ENCODE data around the gene GPR150. TPM values are rescaled to one million over a fixed set of nuclear protein-coding genes. Genes with fewer than 3 reads are reported as not detected.

The GPR150 gene
- total and polyA plus RNA-seq, 2 experiments from 2014 or later: 0.10 to 0.21 TPM

GRCh38 chr5:95599252-95599651 lies 20.6 kb upstream of the GPR150 start (continued):
- TF ChIP-seq CTCF (conservative IDR thresholded peaks at IDR 0.05; ENCODE audit: low read depth in 2 of 2): peak in 1 of 2 experiments; percentile 52; a peak in 2 of 4 replicates

- no peak overlapping the region for H3K4me3 Mint-ChIP-seq
- H3K4me3 ChIP-seq: no peak overlapping the region
- H3K4me2 ChIP-seq: no peak overlapping the region
- H2AFZ ChIP-seq: no peak overlapping the region
- no peaks in the 10 kb centered on the region for H3K36me3 ChIP-seq (ENCODE audit: insufficient read depth)
- no peaks in the 10 kb centered on the region for H3K9me3 Mint-ChIP-seq
- H3K4me1 Mint-ChIP-seq: no peaks in the 10 kb centered on the region
- no peaks in the 10 kb centered on the region for H3K4me1 ChIP-seq (ENCODE audit: insufficient read depth)
- no peak for DNase-seq (ENCODE audit: low spot score)
- H3F3A ChIP-seq (replicated peaks; ENCODE audit: low read depth): no peaks in the 10 kb centered on the region
- H3K36me3 Mint-ChIP-seq (ENCODE audit: low read depth): no peaks in the 10 kb centered on the region
- no peaks in the 10 kb centered on the region for H3K27me3 ChIP-seq (ENCODE audit: insufficient read depth)
- no peaks in the 10 kb centered on the region for H4K20me1 ChIP-seq (replicated peaks; ENCODE audit: insufficient read depth)
- no peaks in the 10 kb centered on the region for H3K9me2 ChIP-seq (ENCODE audit: insufficient read depth)
- ATAC-seq: no peak
- H3K27ac Mint-ChIP-seq: no peak overlapping the region
- no peaks in the 10 kb centered on the region for H3K27me3 Mint-ChIP-seq (ENCODE audit: insufficient read depth, low read depth, poor library complexity)
- TF ChIP-seq JUNB (IDR thresholded peaks at IDR 0.05; ENCODE audit: unreplicated experiment) (no peak), POLR2AphosphoS5 (IDR thresholded peaks at IDR 0.05; ENCODE audit: low read depth) (no peak), STAT1 (IDR thresholded peaks at IDR 0.05; ENCODE audit: unreplicated experiment) (no peak), CREB1 (CRISPR knock-in tag; IDR thresholded peaks at IDR 0.05; ENCODE audit: low read depth) (no peak), CTCF (conservative IDR thresholded peaks at IDR 0.05; ENCODE audit: low read depth in 2 of 2) (no peak), EZH2 (IDR thresholded peaks at IDR 0.05; ENCODE audit: low read depth, unreplicated experiment) (no peak), NANOG (IDR thresholded peaks at IDR 0.05; ENCODE audit: borderline replicate concordance) (no peak), EZH2phosphoT487 (IDR thresholded peaks at IDR 0.05; ENCODE audit: unreplicated experiment) (no peak), ZNF331 (CRISPR knock-in tag; IDR thresholded peaks at IDR 0.05; ENCODE audit: low read depth) (no peak)
- TF ChIP-seq, protein P1, sequence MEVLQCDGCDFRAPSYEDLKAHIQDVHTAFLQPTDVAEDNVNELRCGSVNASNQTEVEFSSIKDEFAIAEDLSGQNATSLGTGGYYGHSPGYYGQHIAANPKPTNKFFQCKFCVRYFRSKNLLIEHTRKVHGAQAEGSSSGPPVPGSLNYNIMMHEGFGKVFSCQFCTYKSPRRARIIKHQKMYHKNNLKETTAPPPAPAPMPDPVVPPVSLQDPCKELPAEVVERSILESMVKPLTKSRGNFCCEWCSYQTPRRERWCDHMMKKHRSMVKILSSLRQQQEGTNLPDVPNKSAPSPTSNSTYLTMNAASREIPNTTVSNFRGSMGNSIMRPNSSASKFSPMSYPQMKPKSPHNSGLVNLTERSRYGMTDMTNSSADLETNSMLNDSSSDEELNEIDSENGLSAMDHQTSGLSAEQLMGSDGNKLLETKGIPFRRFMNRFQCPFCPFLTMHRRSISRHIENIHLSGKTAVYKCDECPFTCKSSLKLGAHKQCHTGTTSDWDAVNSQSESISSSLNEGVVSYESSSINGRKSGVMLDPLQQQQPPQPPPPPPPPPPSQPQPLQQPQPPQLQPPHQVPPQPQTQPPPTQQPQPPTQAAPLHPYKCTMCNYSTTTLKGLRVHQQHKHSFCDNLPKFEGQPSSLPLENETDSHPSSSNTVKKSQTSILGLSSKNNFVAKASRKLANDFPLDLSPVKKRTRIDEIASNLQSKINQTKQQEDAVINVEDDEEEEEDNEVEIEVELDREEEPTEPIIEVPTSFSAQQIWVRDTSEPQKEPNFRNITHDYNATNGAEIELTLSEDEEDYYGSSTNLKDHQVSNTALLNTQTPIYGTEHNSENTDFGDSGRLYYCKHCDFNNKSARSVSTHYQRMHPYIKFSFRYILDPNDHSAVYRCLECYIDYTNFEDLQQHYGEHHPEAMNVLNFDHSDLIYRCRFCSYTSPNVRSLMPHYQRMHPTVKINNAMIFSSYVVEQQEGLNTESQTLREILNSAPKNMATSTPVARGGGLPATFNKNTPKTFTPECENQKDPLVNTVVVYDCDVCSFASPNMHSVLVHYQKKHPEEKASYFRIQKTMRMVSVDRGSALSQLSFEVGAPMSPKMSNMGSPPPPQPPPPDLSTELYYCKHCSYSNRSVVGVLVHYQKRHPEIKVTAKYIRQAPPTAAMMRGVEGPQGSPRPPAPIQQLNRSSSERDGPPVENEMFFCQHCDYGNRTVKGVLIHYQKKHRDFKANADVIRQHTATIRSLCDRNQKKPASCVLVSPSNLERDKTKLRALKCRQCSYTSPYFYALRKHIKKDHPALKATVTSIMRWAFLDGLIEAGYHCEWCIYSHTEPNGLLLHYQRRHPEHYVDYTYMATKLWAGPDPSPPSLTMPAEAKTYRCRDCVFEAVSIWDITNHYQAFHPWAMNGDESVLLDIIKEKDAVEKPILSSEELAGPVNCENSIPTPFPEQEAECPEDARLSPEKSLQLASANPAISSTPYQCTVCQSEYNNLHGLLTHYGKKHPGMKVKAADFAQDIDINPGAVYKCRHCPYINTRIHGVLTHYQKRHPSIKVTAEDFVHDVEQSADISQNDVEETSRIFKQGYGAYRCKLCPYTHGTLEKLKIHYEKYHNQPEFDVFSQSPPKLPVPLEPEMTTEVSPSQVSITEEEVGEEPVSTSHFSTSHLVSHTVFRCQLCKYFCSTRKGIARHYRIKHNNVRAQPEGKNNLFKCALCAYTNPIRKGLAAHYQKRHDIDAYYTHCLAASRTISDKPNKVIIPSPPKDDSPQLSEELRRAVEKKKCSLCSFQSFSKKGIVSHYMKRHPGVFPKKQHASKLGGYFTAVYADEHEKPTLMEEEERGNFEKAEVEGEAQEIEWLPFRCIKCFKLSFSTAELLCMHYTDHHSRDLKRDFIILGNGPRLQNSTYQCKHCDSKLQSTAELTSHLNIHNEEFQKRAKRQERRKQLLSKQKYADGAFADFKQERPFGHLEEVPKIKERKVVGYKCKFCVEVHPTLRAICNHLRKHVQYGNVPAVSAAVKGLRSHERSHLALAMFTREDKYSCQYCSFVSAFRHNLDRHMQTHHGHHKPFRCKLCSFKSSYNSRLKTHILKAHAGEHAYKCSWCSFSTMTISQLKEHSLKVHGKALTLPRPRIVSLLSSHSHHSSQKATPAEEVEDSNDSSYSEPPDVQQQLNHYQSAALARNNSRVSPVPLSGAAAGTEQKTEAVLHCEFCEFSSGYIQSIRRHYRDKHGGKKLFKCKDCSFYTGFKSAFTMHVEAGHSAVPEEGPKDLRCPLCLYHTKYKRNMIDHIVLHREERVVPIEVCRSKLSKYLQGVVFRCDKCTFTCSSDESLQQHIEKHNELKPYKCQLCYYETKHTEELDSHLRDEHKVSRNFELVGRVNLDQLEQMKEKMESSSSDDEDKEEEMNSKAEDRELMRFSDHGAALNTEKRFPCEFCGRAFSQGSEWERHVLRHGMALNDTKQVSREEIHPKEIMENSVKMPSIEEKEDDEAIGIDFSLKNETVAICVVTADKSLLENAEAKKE (CRISPR knock-in tag; IDR thresholded peaks at IDR 0.05): no peak
- TF ChIP-seq, protein P2, sequence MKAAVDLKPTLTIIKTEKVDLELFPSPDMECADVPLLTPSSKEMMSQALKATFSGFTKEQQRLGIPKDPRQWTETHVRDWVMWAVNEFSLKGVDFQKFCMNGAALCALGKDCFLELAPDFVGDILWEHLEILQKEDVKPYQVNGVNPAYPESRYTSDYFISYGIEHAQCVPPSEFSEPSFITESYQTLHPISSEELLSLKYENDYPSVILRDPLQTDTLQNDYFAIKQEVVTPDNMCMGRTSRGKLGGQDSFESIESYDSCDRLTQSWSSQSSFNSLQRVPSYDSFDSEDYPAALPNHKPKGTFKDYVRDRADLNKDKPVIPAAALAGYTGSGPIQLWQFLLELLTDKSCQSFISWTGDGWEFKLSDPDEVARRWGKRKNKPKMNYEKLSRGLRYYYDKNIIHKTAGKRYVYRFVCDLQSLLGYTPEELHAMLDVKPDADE (IDR thresholded peaks at IDR 0.05): no peak
- no peaks in the 10 kb centered on the region for H3K79me2 ChIP-seq (replicated peaks; ENCODE audit: insufficient read depth)
- H3K27ac ChIP-seq (ENCODE audit: low read depth): no peak overlapping the region
Measured at GRCh38 chr5:95600557-95600956, 19.3 kb upstream of the GPR150 start.
